ENCODE data around the gene MFNG. TPM values are rescaled to one million over a fixed set of nuclear protein-coding genes. Genes with fewer than 3 reads are reported as not detected.

The MFNG gene
- total RNA-seq, 1 donor from 2014 or later = not detected

DNA sequence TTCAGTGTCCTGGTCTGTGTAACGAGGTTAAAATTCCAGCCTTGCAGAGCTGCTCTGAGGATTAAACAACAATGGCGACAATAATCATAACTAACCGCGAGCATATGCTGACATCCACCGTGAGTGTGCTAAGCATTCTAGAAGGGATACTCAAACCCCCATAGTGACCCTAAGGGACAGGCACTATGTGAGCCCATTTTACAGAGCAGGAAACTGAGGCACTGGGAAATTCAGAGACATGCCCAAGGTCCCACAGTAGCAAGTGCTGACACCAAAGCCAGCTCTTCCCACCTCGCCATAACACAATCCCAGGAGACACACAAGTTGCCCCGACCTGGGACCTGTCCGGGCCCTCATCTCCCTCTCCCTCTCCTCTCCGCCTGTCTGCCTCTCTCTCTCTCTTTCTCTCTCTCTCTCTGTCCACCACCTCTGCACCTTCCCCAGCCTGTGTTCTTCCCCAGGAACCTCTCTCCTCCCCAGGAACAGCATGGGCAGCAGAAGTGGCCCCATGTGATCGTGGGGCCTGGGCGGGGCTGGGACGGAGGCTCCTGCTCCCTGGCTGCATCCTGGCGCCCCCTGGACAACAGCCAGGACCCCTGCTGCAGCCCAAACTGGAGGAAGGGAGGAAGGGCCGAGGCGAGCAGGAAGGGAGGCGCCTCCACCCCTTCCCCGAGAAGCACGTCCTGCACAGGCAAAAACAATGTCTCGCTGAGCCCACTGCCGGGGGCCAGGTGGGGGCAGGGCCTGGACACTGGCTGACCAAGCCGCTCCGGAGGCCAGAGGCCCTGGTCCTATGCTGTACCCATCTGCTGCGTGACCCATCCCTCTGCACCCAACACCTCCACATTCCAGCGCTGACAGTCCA is 14.8 kb upstream of the MFNG start:
- TF ChIP-seq, protein P1, sequence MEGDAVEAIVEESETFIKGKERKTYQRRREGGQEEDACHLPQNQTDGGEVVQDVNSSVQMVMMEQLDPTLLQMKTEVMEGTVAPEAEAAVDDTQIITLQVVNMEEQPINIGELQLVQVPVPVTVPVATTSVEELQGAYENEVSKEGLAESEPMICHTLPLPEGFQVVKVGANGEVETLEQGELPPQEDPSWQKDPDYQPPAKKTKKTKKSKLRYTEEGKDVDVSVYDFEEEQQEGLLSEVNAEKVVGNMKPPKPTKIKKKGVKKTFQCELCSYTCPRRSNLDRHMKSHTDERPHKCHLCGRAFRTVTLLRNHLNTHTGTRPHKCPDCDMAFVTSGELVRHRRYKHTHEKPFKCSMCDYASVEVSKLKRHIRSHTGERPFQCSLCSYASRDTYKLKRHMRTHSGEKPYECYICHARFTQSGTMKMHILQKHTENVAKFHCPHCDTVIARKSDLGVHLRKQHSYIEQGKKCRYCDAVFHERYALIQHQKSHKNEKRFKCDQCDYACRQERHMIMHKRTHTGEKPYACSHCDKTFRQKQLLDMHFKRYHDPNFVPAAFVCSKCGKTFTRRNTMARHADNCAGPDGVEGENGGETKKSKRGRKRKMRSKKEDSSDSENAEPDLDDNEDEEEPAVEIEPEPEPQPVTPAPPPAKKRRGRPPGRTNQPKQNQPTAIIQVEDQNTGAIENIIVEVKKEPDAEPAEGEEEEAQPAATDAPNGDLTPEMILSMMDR (conservative IDR thresholded peaks at IDR 0.05; ENCODE audit: low read depth, low read length) = no peak
- H3K4me3 ChIP-seq (ENCODE audit: low read depth, low read length) = peak overlapping the region; percentile 31
- DNase-seq (ENCODE audit: low read depth) = no peak

DNA sequence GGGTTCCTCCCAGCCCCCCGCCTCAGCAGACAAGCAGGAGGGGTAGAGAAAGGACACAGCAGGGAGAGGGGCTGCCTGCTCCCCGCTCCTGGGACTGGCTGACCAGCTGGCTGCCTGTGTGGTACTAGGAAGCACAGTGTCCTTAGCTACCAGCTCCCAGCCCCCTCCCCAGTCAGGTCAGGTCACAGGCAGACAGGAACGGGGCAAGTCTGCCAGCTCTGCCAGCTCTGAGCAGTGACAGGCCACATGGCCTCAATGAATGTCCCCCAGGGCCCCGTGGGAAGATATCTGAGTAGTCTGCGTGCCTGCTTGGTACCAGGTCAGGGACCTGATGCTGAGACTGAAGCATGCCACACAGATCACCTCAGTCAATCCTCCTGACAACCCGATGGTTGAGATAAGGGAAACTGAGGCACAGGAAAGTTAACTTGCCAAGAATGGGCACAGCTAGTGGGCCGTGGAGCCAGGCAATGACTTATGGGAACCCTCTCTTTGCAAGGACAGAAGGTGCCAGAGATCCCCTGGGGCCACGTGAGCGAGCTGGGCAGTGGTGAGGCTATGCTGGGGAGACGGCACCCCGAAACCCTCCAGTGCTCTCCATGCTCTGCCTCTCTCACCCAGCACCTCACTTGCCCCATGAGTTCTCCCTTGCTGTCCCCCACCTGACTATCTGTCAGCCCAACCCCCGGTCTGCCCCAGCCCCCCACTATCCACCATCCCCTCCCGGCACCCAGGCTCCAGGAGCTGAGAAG is 13.8 kb upstream of the MFNG start:
- H3K4me3 ChIP-seq (ENCODE audit: low read depth, low read length) = no peak overlapping the region
- DNase-seq (ENCODE audit: low read depth) = no peak
- TF ChIP-seq, protein P1 (conservative IDR thresholded peaks at IDR 0.05; ENCODE audit: low read depth, low read length) = no peak

DNA sequence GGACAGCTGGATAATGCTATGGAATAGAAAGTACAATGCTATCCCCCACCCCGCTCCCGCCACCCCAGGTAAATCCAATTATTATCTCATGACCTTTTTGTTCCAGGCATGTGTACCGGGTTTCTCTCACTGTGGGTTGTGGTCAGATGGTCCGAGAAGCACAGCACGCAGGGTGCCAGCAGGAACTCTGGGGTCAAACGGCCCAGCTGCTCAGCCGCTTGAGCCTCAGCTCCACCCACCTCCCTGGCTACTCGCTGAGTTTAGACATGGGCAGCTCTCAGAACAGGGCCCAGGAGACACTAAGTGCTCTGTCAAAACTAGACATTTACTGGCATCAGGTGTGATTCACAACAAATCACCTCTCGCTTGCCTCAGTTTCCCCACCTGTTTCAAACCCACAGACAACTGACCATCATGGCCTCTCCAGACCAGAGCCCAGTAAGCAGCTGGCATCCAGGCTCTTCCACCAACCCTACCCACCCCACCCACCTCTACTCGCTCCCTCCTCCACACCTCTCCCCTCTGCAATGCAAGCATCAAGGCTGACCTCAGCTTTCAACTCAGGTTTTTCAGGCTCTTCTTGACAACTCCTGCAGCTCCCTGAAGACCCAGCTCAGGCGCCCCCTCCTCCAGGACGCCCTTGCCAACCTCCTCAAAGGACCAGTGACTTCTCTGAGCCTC is 13.0 kb upstream of the MFNG start:
- TF ChIP-seq, protein P1 (conservative IDR thresholded peaks at IDR 0.05; ENCODE audit: low read depth, low read length) = no peak
- no peak overlapping the region for H3K4me3 ChIP-seq (ENCODE audit: low read depth, low read length)
- no peak for DNase-seq (ENCODE audit: low read depth)

DNA sequence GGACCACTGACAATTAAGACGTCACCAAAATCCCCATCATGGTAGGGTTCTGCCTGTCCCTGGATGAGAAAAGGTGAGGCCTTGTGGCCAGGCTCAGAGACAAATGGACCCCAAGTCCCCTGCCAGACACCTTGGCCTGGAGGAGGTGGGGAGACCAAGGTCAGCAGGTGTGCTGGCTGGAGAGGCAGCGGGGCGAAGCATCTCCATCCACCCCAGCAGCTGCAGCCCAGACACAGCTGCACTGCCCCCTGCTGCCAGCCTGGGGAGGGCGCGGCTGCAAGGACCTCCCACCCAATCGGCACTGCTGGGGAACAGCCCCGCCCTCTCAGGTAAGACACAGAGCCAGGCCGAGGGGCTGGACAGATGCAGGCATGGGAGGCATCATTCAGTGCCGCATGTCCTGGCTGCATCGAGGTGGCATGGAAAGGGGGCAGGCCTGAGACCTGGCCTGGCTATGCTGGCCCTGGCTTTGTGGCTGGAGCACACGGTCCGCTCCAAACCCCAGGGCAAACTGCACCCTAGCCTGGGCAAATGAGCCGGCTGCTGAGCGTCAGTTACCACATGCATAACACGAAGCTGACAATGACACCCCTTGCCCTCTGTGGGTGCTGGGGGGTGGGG is 12.2 kb upstream of the MFNG start:
- H3K4me3 ChIP-seq (ENCODE audit: low read depth, low read length) = no peak overlapping the region
- no peak for DNase-seq (ENCODE audit: low read depth)
- TF ChIP-seq, protein P1 (conservative IDR thresholded peaks at IDR 0.05; ENCODE audit: low read depth, low read length) = peak; percentile 52

DNA sequence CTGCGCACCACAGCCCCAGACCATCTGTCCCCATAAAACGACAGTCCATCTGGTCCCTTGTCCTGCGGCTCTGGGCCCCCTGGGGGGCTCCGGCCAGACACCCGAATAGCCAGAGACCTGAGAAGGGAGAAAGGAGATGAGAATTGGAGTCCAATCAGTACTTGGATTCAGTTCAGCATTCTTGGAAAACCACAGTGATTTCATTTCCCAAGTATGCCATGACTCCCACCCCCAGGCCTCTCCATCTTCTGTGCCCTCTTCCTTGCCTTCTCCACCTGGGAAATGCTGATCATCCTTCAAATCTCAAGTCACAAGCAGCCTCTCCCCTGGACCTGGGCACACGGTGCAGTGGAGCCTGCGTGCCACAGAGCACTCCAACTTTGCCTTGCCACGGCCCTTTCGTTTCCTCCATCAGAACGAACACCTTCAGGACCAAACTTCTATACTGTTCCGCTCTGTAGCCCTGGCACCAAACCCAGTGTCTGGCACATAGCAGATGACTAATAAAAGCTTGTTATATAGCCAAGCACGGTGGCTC is 10.9 kb upstream of the MFNG start:
- peak overlapping the region; percentile 11 for H3K4me3 ChIP-seq (ENCODE audit: low read depth, low read length)
- peak; percentile 94 for DNase-seq (ENCODE audit: low read depth)
- TF ChIP-seq, protein P1 (conservative IDR thresholded peaks at IDR 0.05; ENCODE audit: low read depth, low read length) = no peak

DNA sequence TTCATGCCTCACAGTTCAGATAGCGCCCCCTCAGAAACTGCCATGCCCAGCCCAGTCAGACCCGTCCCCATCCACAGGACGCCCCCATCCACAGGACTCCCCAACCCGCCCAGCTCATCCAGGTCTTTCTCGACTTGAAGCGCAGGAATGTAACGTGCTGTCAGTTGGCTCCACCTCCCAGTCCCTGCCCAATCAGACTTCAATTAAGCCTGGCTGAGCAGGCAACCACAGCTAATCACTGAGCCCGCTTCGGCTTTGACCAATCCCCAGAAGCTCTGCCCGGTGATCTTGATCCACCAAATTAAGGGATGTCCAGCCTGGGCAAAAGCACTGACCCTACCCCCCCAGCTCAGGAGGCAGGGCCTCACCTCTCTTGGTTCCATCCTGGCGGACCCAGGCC is 10.5 kb upstream of the MFNG start:
- no peak for DNase-seq (ENCODE audit: low read depth)
- H3K4me3 ChIP-seq (ENCODE audit: low read depth, low read length) = peak overlapping the region; percentile 11
- TF ChIP-seq, protein P1 (conservative IDR thresholded peaks at IDR 0.05; ENCODE audit: low read depth, low read length) = no peak

Measured in epithelial cell of proximal tubule (primary cell).